Mesothelial cell of epicardium (in vitro differentiated cells): ENCODE data around the gene KCNH2. TPM values are rescaled to one million over a fixed set of nuclear protein-coding genes. Genes with fewer than 3 reads are reported as not detected.

Experiments used
- DNase-seq, 2 experiments: peaks; one replicate each; pipeline ENCODE4 v3.0.0; 2021; ENCODE audit warnings: low spot score in 2 of 2; ENCODE audit not compliant: unreplicated experiment in 2 of 2
- H3K27ac Mint-ChIP-seq: 2 replicates; pipeline ENCODE4 v1.8.0; 2021; ENCODE audit warnings: mixed read lengths
- H3K27me3 Mint-ChIP-seq: 2 replicates; pipeline ENCODE4 v1.8.0; 2021; ENCODE audit warnings: low read depth, mixed read lengths
- H3K36me3 Mint-ChIP-seq: 2 replicates; pipeline ENCODE4 v1.8.0; 2021; ENCODE audit warnings: mixed read lengths
- H3K4me1 Mint-ChIP-seq: 2 replicates; pipeline ENCODE4 v1.8.0; 2021; ENCODE audit warnings: mixed read lengths
- H3K4me3 Mint-ChIP-seq: 2 replicates; pipeline ENCODE4 v1.8.0; 2021; ENCODE audit warnings: mild to moderate bottlenecking, moderate library complexity, mixed read lengths
- H3K9me3 Mint-ChIP-seq: 2 replicates; pipeline ENCODE4 v1.8.0; 2021; ENCODE audit warnings: mixed read lengths
- total RNA-seq: library from RNA; stranded (reverse); gene quantifications from 3 replicates; pipeline ENCODE4 v1.2.1, GENCODE V29; 2021
- TF ChIP-seq, protein P1 (sequence below): fragments of 200-600 bp; sonication (generic); IDR thresholded peaks from one replicate; pipeline ENCODE4 v1.5.0; 2021; ENCODE audit warnings: antibody characterized with exemption; ENCODE audit not compliant: unreplicated experiment

Gene KCNH2
- total RNA-seq, 1 donor from 2014 or later, result 11.2 TPM

DNA sequence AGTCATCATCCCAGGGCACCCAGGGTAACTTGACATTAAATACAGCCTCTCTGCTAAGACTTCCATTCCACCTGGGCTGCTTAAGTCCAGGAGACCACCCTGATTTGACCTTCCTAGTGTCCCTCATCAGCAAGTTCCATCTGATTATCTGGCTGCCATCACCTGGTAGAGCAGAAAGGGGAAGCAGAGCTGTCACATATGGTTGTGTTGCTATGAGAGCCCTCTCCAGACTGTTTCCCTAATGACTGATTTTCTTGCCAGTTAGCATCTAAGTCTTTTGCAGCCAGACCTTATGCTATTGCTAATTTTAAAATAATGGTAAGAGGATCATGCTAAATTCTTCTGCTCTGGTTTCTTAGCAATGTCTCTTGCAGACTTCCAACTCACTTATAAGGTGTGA lies 38.7 kb downstream of the KCNH2 start:
- Mint-ChIP-seq H3K4me1 (peaks cover 30% of the 10 kb centered on the region), H3K9me3 (no peaks in the 10 kb centered on the region), H3K27ac (no peak overlapping the region), H3K4me3 (no peak overlapping the region), H3K36me3 (no peaks in the 10 kb centered on the region), H3K27me3 (peaks cover 12% of the 10 kb centered on the region)
- TF ChIP-seq, protein P1, sequence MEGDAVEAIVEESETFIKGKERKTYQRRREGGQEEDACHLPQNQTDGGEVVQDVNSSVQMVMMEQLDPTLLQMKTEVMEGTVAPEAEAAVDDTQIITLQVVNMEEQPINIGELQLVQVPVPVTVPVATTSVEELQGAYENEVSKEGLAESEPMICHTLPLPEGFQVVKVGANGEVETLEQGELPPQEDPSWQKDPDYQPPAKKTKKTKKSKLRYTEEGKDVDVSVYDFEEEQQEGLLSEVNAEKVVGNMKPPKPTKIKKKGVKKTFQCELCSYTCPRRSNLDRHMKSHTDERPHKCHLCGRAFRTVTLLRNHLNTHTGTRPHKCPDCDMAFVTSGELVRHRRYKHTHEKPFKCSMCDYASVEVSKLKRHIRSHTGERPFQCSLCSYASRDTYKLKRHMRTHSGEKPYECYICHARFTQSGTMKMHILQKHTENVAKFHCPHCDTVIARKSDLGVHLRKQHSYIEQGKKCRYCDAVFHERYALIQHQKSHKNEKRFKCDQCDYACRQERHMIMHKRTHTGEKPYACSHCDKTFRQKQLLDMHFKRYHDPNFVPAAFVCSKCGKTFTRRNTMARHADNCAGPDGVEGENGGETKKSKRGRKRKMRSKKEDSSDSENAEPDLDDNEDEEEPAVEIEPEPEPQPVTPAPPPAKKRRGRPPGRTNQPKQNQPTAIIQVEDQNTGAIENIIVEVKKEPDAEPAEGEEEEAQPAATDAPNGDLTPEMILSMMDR, result no peak
- no peak for DNase-seq

DNA sequence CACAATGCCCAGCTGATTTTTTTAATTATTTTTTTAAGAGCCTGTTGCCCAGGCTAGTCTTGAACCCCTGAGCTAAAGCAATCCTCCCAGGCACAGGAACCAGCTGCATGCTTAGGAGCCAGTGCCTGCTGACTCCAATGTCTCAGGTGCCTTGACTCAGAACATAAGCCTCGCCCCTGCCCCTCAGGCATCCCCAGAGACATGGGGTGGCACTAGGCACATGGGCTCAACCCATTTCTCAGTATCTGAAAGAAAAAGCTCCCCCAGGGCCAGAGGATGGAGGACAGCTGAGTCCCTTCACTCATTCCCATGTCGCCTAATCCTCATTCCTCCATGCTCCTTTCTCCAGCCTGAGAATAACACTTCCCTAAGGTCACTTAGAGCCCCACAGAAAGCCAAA lies 39.1 kb downstream of the KCNH2 start:
- no peak for DNase-seq
- Mint-ChIP-seq H3K27me3 (peaks cover 12% of the 10 kb centered on the region), H3K36me3 (no peaks in the 10 kb centered on the region), H3K9me3 (no peaks in the 10 kb centered on the region), H3K4me3 (no peak overlapping the region), H3K27ac (no peak overlapping the region), H3K4me1 (peaks cover 26% of the 10 kb centered on the region)
- TF ChIP-seq, protein P1, result no peak

DNA sequence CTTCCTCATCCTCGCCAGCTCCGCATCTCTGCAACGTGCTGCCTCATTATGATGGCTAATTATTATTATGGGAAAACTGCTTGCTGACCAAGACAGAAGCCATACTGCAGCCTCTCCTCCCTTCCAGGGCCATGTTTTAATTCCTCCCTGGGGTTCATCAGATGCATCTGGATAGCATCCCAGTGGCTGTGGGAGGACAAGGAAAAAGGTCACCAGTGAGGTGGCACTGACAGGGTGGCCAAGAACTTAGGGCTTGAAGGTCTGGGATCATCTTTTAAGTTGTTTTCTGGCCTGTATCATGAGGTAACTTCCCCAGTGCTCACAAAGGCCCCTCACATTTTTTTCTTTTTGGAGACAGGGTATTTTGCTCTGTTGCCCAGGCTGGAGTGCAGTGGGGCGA lies 39.6 kb downstream of the KCNH2 start:
- Mint-ChIP-seq H3K27ac (no peak overlapping the region), H3K9me3 (no peaks in the 10 kb centered on the region), H3K4me3 (no peak overlapping the region), H3K27me3 (peaks cover 12% of the 10 kb centered on the region), H3K4me1 (peaks cover 25% of the 10 kb centered on the region), H3K36me3 (no peaks in the 10 kb centered on the region)
- DNase-seq, result no peak
- TF ChIP-seq, protein P1, result no peak

DNA sequence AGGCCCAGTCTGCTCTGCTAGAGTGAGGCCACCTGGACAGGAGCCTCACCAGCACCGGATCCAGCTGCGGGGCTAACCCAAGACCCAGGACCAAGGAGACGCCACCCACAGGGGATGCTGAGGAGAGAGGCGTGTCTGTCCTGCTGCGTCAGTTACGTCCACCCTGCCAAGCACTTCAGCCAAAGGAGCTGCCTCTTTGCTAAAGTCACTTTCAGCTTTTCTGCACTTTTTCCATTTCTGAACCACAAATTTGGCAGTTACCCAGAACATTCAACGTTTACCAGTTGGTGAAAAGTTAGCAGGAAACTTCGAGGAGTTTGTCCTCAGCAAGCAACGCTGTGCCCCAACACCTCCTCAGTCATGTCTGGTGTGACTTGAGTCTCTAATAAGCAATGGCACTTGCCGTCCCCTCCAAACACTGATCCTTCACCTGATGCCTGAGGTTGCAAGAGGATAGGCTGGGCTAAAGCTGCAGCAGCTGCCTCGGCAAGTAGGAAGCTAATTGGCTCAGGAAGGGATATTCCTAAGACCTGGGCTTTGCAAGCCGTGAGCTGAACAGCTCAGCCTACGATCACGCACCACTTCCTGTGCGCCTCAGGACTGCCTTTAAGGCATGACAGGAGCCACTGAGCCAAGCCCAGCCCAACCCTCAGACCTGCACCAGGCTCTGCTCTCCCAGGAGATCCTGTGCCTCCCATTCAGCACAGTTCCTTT lies 40.1 kb downstream of the KCNH2 start:
- DNase-seq, result no peak
- no peak overlapping the region for H3K4me3 Mint-ChIP-seq
- peaks cover 12% of the 10 kb centered on the region for H3K27me3 Mint-ChIP-seq
- H3K36me3 Mint-ChIP-seq, result no peaks in the 10 kb centered on the region
- H3K4me1 Mint-ChIP-seq, result peaks cover 20% of the 10 kb centered on the region
- TF ChIP-seq, protein P1, result no peak
- no peaks in the 10 kb centered on the region for H3K9me3 Mint-ChIP-seq
- no peak overlapping the region for H3K27ac Mint-ChIP-seq

DNA sequence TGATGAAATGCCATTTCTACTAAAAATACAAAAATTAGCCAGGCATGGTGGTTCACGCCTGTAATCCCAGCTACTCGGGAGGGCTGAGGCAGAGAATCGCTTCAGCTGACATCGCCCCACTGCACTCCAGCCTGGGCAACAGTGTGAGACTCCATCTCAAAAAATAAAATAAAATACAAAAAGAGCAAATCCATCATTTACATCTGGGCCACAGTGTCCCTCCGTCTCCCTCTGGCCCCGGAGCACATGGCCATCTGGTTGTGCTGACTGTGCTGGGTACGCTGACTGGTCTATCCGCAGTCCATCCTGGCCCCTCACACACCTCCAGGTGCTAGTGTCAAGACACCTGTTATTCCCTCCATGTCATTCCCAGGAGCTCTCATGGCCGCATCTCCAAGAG lies 42.1 kb downstream of the KCNH2 start:
- H3K36me3 Mint-ChIP-seq, result no peaks in the 10 kb centered on the region
- peaks cover 16% of the 10 kb centered on the region for H3K27me3 Mint-ChIP-seq
- TF ChIP-seq, protein P1, result no peak
- H3K27ac Mint-ChIP-seq, result no peak overlapping the region
- H3K9me3 Mint-ChIP-seq, result no peaks in the 10 kb centered on the region
- no peak for DNase-seq
- H3K4me3 Mint-ChIP-seq, result no peak overlapping the region
- peaks cover 14% of the 10 kb centered on the region for H3K4me1 Mint-ChIP-seq
